HG03095 (cell line): ENCODE measurements around the gene PDE3B.

ENCODE experiments used
- ATAC-seq: cut with Tn5 transposase; IDR thresholded peaks from one replicate; pipeline ENCODE4 v1.9.1; 2021; ENCODE audit warnings: moderate library complexity; ENCODE audit not compliant: unreplicated experiment

The PDE3B gene

DNA sequence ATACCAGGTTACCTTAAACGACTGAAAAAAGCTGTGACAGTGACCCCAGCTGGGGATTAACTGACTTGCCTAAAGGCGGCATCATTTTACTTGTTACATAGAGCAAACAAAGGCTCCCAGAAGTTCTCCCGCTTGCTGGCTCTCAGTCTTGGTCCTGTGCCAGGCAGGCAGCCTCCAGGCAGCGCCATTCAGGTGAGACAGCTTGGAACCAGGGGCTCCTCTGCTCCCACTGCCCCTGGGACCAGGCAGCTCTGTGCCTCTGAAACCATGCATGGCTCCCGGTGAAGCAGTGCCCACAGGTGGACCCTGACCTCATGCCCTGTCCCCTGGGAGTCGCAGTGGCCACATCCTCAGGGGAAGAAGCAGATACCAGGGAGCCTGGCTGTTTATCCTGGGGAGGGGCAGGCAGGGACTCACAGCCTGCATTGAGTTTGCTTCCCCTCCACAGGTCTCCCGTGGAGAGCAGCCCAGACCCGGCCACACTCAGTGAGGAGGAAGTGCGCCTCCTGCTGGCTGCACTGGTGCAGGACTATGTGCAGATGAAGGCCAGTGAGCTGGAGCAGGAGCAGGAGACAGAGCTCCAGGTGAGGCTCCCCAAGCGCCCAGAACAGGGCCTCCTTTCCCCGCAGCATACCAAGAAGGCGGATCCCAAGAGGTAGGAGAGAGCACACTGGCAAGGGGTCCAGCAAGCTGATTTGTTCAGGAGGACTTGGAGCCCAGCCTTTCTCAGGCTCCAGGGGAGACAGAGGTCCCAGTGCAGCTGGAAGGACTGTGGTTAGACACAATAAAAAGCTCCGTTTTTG is 264.0 kb downstream of the PDE3B start:
- ATAC-seq: peak; percentile 53

DNA sequence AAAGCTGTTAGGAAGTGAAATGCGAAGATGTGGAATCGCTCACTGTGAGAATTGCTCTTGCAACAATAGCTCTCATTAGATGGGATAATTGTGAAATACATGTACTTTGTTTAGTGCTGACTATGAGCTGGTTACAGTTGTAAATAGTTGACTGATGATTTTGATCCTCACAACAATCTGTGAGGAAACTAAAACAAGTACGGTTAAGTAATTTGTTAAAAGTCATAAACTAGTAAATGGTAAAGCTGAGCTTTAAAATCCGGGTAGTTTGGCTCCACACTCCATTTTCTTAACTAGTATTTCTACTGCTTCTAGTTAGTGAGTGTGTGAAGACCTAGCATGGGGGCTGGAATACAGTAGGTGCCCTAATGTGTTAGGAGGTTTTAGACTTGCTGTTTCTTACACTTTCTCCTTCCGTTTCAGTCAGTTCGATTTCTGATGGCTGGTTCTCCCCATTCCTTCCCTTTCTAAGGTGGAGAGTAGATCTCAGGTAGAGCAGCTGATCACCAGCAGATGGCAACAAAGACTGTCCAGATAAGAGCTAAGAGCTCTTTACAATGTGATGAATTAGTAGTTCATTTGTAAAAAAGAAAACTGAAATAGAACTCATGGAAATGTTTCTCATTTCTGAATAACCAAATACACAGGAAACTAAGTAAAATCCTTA is 264.7 kb downstream of the PDE3B start:
- no peak for ATAC-seq

DNA sequence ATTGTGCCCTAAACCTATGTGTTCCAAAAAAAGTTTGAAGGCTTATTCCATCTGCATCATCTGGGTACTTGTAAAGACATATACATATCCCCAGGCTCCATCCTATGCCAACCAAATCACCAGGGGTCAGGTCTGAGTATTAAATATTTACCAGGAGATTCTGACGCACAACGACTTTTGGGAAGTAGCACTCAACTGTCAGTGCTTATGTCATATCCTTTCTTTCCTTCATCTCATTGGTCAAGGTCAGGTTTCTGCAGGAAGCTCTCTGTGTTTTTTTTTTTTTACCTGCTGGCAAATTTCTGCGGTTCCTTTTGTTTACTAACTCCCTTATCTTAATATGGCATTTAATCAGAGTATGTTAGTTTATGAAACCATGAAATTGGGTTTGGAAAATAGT is 270.9 kb downstream of the PDE3B start:
- ATAC-seq: no peak

DNA sequence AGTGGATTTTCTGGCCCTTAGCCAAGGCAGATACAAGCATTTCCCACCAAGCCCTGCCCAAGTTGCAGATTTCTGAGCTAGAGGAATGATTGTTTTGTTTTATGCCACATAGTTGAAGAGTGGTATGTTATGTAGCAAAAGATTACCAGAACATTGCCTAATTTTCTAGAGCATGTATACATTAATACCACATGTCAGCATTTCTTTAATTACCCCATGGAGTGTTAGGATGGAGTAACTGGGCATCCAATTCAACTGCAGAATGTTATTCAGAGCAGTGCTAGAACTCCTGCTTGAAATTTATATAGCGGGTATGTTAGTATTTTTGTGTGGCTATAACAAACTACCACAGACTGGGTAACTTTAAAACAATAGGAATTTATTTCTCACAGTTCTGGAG is 272.8 kb downstream of the PDE3B start:
- no peak for ATAC-seq
